Measurements from ENCODE around the gene TOPORS. TPM values are rescaled to one million over a fixed set of nuclear protein-coding genes. Genes with fewer than 3 reads are reported as not detected.

TOPORS gene
- total and polyA plus RNA-seq, 2 experiments from 2014 or later, result 31.8 to 35.9 TPM

DNA sequence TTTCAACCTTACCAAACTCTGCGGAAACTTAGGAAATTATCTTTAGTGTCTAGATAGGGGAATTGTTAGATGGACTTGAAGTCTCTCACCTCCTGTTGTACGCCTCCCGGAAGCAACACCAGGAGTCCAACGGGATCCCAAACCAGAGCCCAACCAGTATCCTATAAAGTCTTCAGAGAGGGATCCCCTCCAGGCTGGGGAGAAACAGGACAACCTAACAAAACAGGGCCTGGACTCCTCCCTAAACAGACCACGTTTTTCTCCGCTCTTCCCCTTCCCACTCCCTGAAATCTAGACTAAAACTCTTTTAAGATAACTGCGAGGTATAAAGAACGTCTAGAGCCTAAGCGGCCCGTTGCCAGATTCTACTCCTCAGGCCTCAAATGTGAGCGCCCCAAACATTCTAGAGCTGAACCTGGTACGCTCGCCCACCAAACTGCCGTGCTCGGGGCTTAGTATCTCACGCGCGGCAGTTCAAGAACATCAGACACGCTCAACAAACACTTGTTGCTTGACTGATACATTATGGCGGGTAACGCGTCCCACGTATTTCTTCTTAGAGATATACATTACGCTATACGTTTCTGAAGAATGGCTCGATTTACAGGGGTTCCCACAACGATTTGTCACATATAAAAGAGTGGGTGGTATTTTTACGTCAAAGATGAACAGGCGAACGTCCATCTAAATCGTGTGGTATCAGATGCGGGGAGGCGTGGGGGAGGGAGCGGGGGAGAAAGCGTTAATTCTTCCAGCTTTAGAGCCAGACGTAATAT is 922 bp downstream of the TOPORS start:
- Mint-ChIP-seq H3K36me3 (ENCODE audit: low read depth) (peaks cover 29% of the 10 kb centered on the region), H3K4me3 (peak overlapping the region; percentile 89), H3K27ac (peak overlapping the region; percentile 99), H3K27me3 (ENCODE audit: insufficient read depth, low read depth, poor library complexity) (peaks cover 22% of the 10 kb centered on the region), H3K4me1 (peaks cover 18% of the 10 kb centered on the region), H3K9me3 (no peaks in the 10 kb centered on the region; the same call in 2 of the 3 replicates)
- peak; percentile 33 for ATAC-seq
- peaks cover 28% of the 10 kb centered on the region for H4K20me1 ChIP-seq (replicated peaks; ENCODE audit: insufficient read depth)
- peaks cover 5% of the 10 kb centered on the region for H3F3A ChIP-seq (replicated peaks; ENCODE audit: low read depth)
- peak overlapping the region; percentile 78 for H3K27ac ChIP-seq (ENCODE audit: low read depth)
- H3K4me2 ChIP-seq, result peak overlapping the region; percentile 83
- DNase-seq (ENCODE audit: low spot score), result peak; percentile 72
- H3K4me1 ChIP-seq (ENCODE audit: insufficient read depth), result peaks cover 8% of the 10 kb centered on the region
- peaks cover 59% of the 10 kb centered on the region for H3K79me2 ChIP-seq (replicated peaks; ENCODE audit: insufficient read depth)
- TF ChIP-seq ZNF331 (CRISPR knock-in tag; IDR thresholded peaks at IDR 0.05; ENCODE audit: low read depth) (no peak), REST (IDR thresholded peaks at IDR 0.05; ENCODE audit: unreplicated experiment) (peak; percentile 9), EZH2phosphoT487 (IDR thresholded peaks at IDR 0.05; ENCODE audit: unreplicated experiment) (no peak)
- TF ChIP-seq, protein P1, sequence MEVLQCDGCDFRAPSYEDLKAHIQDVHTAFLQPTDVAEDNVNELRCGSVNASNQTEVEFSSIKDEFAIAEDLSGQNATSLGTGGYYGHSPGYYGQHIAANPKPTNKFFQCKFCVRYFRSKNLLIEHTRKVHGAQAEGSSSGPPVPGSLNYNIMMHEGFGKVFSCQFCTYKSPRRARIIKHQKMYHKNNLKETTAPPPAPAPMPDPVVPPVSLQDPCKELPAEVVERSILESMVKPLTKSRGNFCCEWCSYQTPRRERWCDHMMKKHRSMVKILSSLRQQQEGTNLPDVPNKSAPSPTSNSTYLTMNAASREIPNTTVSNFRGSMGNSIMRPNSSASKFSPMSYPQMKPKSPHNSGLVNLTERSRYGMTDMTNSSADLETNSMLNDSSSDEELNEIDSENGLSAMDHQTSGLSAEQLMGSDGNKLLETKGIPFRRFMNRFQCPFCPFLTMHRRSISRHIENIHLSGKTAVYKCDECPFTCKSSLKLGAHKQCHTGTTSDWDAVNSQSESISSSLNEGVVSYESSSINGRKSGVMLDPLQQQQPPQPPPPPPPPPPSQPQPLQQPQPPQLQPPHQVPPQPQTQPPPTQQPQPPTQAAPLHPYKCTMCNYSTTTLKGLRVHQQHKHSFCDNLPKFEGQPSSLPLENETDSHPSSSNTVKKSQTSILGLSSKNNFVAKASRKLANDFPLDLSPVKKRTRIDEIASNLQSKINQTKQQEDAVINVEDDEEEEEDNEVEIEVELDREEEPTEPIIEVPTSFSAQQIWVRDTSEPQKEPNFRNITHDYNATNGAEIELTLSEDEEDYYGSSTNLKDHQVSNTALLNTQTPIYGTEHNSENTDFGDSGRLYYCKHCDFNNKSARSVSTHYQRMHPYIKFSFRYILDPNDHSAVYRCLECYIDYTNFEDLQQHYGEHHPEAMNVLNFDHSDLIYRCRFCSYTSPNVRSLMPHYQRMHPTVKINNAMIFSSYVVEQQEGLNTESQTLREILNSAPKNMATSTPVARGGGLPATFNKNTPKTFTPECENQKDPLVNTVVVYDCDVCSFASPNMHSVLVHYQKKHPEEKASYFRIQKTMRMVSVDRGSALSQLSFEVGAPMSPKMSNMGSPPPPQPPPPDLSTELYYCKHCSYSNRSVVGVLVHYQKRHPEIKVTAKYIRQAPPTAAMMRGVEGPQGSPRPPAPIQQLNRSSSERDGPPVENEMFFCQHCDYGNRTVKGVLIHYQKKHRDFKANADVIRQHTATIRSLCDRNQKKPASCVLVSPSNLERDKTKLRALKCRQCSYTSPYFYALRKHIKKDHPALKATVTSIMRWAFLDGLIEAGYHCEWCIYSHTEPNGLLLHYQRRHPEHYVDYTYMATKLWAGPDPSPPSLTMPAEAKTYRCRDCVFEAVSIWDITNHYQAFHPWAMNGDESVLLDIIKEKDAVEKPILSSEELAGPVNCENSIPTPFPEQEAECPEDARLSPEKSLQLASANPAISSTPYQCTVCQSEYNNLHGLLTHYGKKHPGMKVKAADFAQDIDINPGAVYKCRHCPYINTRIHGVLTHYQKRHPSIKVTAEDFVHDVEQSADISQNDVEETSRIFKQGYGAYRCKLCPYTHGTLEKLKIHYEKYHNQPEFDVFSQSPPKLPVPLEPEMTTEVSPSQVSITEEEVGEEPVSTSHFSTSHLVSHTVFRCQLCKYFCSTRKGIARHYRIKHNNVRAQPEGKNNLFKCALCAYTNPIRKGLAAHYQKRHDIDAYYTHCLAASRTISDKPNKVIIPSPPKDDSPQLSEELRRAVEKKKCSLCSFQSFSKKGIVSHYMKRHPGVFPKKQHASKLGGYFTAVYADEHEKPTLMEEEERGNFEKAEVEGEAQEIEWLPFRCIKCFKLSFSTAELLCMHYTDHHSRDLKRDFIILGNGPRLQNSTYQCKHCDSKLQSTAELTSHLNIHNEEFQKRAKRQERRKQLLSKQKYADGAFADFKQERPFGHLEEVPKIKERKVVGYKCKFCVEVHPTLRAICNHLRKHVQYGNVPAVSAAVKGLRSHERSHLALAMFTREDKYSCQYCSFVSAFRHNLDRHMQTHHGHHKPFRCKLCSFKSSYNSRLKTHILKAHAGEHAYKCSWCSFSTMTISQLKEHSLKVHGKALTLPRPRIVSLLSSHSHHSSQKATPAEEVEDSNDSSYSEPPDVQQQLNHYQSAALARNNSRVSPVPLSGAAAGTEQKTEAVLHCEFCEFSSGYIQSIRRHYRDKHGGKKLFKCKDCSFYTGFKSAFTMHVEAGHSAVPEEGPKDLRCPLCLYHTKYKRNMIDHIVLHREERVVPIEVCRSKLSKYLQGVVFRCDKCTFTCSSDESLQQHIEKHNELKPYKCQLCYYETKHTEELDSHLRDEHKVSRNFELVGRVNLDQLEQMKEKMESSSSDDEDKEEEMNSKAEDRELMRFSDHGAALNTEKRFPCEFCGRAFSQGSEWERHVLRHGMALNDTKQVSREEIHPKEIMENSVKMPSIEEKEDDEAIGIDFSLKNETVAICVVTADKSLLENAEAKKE (CRISPR knock-in tag; IDR thresholded peaks at IDR 0.05), result no peak
- peak overlapping the region; percentile 67; the same call in 1 of the 2 replicates for H2AFZ ChIP-seq
- no peaks in the 10 kb centered on the region for H3K36me3 ChIP-seq (ENCODE audit: insufficient read depth)
- H3K4me3 ChIP-seq, result peak overlapping the region; percentile 91
- H3K27me3 ChIP-seq (ENCODE audit: insufficient read depth), result no peaks in the 10 kb centered on the region
- H3K9me2 ChIP-seq (ENCODE audit: insufficient read depth), result no peaks in the 10 kb centered on the region

Measured in GM23338 (cell line).